Glutamatergic neuron (in vitro differentiated cells): ENCODE data around the gene SLC27A2. TPM values are rescaled to one million over a fixed set of nuclear protein-coding genes. Genes with fewer than 3 reads are reported as not detected.
"Not testable (repeated sequence)": the region's sequence is repeated elsewhere in the genome, so short reads cannot be mapped to it uniquely, and the experiment has no call there.

Source experiments
- DNase-seq: peaks from one replicate; pipeline ENCODE4 v3.0.0; 2022
- H3K27ac Mint-ChIP-seq: one replicate; pipeline ENCODE4 v1.8.0; 2020; ENCODE audit warnings: mild to moderate bottlenecking, mixed read lengths, inconsistent platforms; ENCODE audit not compliant: unreplicated experiment
- H3K27me3 Mint-ChIP-seq: one replicate; pipeline ENCODE4 v1.8.0; 2020; ENCODE audit warnings: mild to moderate bottlenecking, moderate library complexity, mixed read lengths, inconsistent platforms; ENCODE audit not compliant: unreplicated experiment
- H3K36me3 Mint-ChIP-seq: one replicate; pipeline ENCODE4 v1.8.0; 2020; ENCODE audit warnings: mild to moderate bottlenecking, mixed read lengths, inconsistent platforms; ENCODE audit not compliant: unreplicated experiment
- H3K4me1 Mint-ChIP-seq: one replicate; pipeline ENCODE4 v1.8.0; 2020; ENCODE audit warnings: mild to moderate bottlenecking, low read depth, mixed read lengths, inconsistent platforms; ENCODE audit not compliant: unreplicated experiment
- H3K4me3 Mint-ChIP-seq: one replicate; pipeline ENCODE4 v1.8.0; 2020; ENCODE audit warnings: mild to moderate bottlenecking, mixed read lengths, inconsistent platforms; ENCODE audit not compliant: unreplicated experiment
- H3K9me3 Mint-ChIP-seq: one replicate; pipeline ENCODE4 v1.8.0; 2020; ENCODE audit warnings: mild to moderate bottlenecking, moderate library complexity, mixed read lengths, inconsistent platforms; ENCODE audit not compliant: unreplicated experiment
- long read RNA-seq: library from polyadenylated mRNA; unstranded; transcript quantifications from one replicate; pipeline ENCODE4 v2.0.0, GENCODE V29; 2020; ENCODE audit not compliant: unreplicated experiment
- total RNA-seq: library from RNA; stranded (reverse); fragmentation: NEBNext Ultra II Directional; extraction: Animal tissue kit (Norgen Biotek cat#: 25700); gene quantifications from one replicate; pipeline ENCODE4 v1.2.1, GENCODE V29; 2021; ENCODE audit not compliant: unreplicated experiment
- TF ChIP-seq, protein P1 (sequence below): fragments of 200-600 bp; sonication (generic); IDR thresholded peaks from one replicate; pipeline ENCODE4 v1.5.0; 2021; ENCODE audit not compliant: partially characterized antibody, unreplicated experiment

SLC27A2 gene
- total RNA-seq, result not detected
- long read RNA-seq, result 0 reads

DNA sequence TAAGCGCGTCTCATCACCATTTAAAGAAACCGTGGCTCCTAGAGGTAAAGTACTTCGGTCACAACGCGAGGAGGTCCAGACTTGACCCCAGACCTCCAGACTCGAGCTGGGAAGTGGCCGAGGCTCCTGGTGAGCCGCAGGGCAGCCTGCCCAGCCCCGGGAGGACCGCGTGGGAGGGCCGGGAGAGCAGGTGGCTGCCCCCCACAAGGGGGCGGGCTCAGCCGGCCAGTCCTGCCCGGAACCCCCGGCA is at the start of gene SLC27A2:
Gene SLC27A2, plus strand, starts transcription at position 228 of the 250 bp plus-strand sequence. CDS start 232 bp downstream, outside the sequence.
- H3K4me1 Mint-ChIP-seq, result no peaks in the 10 kb centered on the region
- no peaks in the 10 kb centered on the region for H3K36me3 Mint-ChIP-seq
- peak within 1 kb of the TSS; percentile 89 for H3K4me3 Mint-ChIP-seq
- DNase-seq, result no peak
- H3K27ac Mint-ChIP-seq, result no peak within 1 kb of the TSS
- peaks cover 4% of the 10 kb centered on the region for H3K9me3 Mint-ChIP-seq
- H3K27me3 Mint-ChIP-seq, result peaks cover 16% of the 10 kb centered on the region
- TF ChIP-seq, protein P1, sequence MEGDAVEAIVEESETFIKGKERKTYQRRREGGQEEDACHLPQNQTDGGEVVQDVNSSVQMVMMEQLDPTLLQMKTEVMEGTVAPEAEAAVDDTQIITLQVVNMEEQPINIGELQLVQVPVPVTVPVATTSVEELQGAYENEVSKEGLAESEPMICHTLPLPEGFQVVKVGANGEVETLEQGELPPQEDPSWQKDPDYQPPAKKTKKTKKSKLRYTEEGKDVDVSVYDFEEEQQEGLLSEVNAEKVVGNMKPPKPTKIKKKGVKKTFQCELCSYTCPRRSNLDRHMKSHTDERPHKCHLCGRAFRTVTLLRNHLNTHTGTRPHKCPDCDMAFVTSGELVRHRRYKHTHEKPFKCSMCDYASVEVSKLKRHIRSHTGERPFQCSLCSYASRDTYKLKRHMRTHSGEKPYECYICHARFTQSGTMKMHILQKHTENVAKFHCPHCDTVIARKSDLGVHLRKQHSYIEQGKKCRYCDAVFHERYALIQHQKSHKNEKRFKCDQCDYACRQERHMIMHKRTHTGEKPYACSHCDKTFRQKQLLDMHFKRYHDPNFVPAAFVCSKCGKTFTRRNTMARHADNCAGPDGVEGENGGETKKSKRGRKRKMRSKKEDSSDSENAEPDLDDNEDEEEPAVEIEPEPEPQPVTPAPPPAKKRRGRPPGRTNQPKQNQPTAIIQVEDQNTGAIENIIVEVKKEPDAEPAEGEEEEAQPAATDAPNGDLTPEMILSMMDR, result peak; percentile 45

GRCh38 chr15:50132251-50132984 is 49.6 kb upstream of the SLC27A2 start:
- not testable (repeated sequence) for H3K27me3 Mint-ChIP-seq, H3K4me1 Mint-ChIP-seq, H3K36me3 Mint-ChIP-seq, DNase-seq, H3K4me3 Mint-ChIP-seq, H3K9me3 Mint-ChIP-seq, H3K27ac Mint-ChIP-seq

DNA sequence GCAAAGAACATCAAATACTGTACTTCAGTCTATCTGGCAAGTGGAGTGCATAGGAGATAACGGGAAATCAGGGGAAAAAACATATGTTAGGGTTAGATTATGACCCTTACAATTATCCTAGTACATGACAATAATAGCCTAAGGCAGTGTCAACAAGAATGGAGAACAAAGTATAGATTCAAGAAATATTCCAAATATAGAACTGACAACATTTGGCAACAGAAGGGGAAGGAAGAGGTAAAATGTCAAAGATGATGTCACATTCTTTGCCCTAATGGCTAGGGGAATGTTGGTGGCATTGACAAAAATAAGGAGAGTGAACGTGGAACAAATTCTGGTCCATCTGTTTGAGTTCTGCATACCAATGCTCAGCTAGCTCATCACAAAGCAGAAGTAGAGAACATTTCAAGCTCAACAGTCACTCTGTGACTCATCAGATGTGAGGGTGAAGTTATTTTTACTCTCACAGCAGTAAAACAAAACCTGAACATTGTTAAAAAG is 47.4 kb upstream of the SLC27A2 start:
- Mint-ChIP-seq H3K9me3 (peaks cover 3% of the 10 kb centered on the region), H3K36me3 (no peaks in the 10 kb centered on the region), H3K4me1 (no peaks in the 10 kb centered on the region), H3K27me3 (no peaks in the 10 kb centered on the region), H3K27ac (no peak overlapping the region), H3K4me3 (no peak overlapping the region)
- no peak for DNase-seq
- TF ChIP-seq, protein P1, result no peak

DNA sequence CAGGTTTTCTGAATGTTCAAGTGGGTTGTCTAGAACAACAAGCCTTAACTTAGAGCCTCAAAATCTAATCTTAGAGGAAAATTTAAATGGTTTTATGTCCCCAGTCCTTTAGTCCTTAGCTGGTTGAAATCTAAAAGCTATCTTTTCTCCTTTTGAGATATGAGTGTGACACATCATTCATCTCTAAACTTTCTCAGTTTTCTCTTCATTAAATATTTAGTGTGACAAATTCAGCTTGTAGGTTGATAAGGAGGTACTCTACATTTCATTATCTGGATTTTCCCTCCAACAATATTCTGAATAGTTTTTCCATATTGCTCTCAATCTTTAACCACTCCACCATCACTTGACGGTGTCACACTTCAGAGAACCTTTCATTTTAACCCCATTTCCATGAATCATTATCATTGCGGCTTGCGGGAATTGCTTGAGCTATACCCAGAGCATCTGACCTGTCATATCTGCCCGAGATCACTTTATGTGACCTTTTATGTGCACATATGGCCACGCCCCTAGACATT is 46.9 kb upstream of the SLC27A2 start:
- TF ChIP-seq, protein P1, result no peak
- Mint-ChIP-seq H3K4me1 (no peaks in the 10 kb centered on the region), H3K9me3 (peaks cover 3% of the 10 kb centered on the region), H3K27ac (no peak overlapping the region), H3K4me3 (no peak overlapping the region), H3K27me3 (no peaks in the 10 kb centered on the region), H3K36me3 (no peaks in the 10 kb centered on the region)
- DNase-seq, result no peak

DNA sequence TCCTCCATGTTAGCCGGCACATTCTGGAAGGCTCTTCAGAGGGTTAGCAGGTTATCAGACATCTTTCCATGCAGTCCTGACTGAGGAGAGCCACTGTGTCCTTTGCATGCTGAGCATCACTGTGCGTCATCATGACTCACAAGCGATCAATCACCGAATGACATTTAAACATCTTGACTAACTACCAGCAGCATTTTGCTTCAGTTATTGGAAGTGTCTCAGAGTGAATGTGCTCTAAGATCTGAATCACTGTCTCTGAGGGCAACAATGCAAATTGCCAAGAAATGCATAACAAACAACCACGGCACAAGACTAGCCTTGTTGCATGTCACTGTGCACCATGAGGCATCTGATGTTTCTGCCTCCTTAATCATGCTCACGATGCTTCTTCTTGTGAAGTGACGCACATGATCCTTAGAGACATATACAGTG is 44.6 kb upstream of the SLC27A2 start:
- Mint-ChIP-seq H3K36me3 (no peaks in the 10 kb centered on the region), H3K4me3 (no peak overlapping the region)

More for the DNA sequence above, 44.6 kb upstream of the SLC27A2 start:
- no peak for DNase-seq
- no peak overlapping the region for H3K27ac Mint-ChIP-seq
- TF ChIP-seq, protein P1, result no peak
- H3K4me1 Mint-ChIP-seq, result no peaks in the 10 kb centered on the region
- peaks cover 2% of the 10 kb centered on the region for H3K9me3 Mint-ChIP-seq
- peaks cover 2% of the 10 kb centered on the region for H3K27me3 Mint-ChIP-seq
